COLO668 (cell line): Measurements from ENCODE around the gene GGT1.
"Not testable (repeated sequence)": the region's sequence is repeated elsewhere in the genome, so short reads cannot be mapped to it uniquely, and the experiment has no call there.

Source experiments
- DNase-seq: peaks from one replicate; lab custom pipeline; 2025; ENCODE audit not compliant: unreplicated experiment; lab: John Stamatoyannopoulos, UW

GGT1 gene

DNA sequence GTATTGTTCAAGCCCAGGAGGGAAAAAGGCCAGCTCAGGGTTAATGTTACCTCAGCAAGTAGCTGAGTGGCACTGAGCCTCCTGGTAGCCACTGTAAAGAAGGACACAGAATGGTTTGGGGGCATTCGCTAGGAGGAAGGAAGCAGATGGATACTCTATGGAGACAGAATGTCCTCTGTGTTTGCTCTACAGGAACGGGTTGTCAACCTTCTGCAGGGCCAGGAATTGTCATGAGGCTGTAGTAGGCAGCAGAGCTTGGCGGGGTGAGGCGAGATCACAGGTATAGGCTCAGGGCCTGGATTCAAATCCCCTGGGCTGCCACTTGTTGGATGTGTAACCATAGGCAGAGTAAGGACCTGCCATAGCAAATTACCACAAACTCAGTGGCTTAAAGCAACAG, 7.1 kb upstream of the GGT1 start:
- DNase-seq = no peak

DNA sequence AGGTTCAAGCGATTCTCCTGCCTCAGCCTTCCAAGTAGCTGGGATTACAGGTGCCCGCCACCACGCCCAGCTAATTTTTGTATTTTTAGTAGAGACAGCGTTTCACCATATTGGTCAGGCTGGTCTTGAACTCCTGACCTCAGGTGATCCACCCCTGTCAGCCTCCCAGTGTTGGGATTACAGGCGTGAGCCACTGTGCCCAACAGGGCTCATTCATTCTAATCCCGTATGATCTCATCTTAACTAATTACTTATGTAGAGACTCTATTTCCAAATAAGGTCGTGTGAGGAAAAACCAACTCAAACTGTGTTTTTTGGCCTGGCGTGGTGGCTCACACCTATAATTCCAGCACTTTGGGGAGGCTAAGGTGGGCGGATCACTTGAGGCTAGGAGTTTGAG, 5.9 kb upstream of the GGT1 start:
- DNase-seq = not testable (repeated sequence)

DNA sequence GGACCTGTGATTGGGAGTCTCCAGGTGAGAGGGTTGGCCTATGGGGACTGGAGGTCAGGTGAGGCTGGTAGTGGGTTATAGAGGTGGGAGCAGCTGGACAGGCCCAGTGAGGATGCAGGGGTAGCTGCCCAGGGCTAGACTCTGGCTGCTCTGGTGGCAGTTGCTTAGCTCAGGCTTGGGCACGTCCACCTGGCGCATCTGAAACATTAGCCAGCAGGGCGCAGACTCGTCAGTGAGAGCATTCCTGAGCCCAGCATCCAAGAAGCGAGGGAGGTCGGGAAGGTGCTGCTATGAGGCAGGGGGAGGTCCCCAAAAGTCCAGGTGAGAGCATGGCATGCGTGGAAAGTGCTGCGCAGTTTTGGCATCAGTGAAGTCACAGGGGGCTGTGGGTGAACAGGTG, 3.5 kb upstream of the GGT1 start:
- no peak for DNase-seq

DNA sequence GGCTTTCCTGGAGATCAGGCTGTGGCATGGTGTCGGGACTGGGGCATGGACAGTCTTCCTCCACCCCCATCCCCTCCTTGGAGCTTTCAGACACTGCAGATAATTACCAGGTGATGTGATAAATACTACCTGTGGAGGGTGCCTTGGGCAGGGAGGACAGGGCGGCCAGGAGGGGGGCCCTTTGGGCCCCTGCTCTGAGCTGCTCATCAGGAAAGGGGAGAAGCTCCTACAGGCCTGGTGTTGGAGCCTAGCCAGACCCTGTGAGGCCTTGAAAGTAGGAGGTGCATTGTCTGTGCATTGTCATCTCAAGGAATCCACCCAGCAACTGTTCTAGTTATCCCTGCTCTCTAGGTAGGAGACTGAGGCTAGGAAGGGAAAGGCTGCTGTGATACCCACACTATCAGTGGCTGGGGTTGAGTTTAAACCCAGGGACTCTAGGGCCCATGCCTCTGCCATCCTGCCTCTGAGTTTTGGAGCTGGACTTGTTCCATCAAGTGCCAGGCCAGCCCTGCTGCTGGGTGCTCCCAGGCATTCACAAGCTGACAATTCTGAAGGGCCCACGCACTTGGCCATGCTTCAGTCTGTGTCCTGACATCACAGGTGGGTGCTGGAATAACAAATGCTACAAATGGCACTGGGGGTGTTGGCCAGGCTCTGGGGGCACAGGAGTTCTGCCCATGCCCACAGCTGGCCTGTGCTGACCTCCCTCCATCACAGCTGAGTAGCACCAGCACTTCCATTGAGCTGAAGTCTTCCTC, 2.9 kb upstream of the GGT1 start:
- DNase-seq = not testable (repeated sequence)

DNA sequence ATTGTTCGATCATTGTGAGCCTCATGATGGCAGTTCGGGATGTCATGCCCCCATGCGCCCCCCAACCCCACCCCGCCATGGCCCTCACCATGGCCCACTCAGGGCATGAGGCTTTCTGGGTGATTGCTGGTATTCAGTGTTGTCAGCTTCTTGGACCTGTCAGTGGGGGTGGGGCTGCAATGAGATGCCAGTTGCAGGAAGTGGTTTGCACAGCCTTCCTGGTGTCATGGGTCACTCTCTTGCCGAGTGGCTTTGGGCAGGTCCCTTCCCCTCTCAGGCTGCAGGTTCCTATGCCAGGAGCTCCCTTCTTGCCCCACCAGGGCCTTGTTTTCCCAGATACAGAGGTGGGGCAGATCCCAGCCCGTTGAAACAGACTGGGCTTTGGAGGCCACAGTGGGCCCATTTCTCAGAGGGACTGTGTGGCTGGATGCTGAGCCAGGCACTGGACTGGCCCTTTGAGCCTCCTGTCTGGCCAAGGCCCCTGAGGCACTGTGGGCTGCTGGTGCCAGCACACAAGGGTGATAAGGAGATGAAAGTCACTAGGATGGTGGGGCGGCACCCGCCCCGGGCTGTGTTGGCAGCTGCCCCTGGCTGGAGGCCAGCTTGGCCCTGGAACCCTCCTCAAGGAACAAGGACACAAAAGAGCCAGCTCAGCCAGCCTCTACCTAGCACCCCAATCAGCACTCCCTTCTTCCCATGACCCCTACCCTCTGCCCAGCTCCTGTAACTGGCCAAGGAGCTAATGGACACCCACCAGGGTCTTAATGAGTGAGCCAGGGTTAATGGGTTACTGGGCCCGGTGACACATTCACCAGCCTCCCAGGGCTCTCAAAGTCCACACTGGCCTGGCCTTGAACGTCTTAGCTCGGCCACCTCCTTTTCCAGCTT, 1.5 kb upstream of the GGT1 start:
- DNase-seq = peak; percentile 26

DNA sequence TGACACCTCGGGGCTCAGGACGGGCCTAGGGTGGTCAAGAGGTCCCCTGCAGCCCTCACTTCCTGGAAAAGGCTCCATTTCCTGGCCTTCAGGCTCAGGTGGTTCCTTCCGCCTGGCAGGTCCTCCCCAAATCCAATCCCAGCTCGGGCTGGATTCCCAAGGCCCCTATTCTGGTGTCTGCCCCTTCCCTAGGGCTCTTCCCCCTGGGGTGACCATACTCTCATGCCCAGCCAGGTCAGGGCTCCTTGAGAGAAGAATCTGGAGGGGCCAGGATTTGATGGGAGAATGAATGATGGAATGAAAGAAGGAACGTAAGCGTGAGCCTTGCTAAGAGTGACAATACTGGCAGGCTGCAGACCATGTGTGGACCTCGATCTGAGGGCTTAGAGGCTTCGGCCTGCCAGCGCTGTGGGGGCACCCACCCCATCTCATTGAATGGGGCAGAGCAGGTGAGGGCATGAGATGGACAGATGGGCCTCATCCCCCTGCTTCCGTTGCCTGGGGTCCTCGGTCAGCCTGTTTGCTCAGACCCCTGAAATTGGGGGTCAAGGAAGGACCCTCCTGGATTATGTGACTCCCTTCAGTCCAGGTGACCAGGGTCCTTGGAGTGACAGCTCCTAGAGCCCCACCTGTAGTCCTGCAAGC, 766 bp upstream of the GGT1 start:
- not testable (repeated sequence) for DNase-seq

DNA sequence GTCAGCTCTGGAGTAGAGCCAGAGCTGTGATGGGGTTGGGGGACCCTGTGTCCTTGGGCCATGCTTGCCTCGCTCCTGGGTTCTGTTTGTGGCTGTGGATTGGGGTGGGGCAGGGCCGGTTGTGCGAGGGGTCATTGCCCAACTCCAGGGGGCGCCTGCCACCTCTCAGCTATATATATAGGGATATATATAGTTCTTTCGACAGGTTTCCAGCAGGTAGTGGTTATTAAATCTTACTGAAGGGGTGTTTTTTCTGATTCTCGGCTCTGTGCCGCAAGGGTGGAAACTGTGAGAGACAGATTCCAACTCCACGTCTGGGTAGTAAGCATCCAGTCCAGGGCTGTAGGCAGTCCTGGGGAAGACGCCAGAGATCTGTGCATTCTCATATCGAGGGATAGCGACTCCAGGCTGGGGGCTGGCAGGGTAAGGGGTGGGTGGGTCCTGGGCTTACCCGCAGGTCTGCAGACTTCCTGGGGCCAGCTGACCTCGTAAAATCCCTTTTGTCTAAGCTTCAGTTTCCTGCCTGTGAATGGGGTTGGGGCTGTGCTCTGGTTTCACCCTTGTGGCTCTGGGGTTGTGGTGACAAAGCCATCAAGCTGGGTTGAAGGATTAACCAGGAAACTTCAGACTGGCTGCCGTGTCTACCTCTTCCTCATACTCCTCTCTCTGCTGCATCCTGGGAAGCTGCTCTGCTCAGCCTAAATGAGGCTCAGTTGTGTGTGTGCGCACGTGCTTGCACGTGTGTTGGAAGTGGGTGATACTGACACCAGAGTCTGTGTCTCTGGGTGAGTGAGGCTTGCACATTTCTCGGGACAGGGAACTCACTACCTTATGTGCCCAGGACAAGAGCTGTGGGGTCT, 1.0 kb downstream of the GGT1 start:
- not testable (repeated sequence) for DNase-seq

DNA sequence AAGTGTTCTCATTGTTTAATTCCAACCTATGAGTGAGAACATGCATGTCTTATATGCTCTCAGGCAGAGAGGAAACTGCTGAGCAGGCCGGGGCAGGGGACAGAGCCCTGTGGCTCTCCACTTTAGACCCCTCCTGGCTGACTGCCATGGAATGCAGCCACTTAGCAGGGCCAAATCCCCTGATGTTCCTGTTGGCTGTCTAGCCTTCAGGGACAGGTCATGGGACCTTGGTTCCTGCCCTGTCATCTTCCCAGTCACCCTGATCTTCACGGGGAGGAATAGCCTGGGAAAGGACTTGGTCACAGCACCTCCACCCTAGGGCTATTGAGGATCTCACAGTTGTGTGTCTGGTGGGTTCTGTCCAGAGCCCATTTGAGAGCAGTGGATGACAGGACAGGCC, 3.3 kb downstream of the GGT1 start:
- DNase-seq = not testable (repeated sequence)

DNA sequence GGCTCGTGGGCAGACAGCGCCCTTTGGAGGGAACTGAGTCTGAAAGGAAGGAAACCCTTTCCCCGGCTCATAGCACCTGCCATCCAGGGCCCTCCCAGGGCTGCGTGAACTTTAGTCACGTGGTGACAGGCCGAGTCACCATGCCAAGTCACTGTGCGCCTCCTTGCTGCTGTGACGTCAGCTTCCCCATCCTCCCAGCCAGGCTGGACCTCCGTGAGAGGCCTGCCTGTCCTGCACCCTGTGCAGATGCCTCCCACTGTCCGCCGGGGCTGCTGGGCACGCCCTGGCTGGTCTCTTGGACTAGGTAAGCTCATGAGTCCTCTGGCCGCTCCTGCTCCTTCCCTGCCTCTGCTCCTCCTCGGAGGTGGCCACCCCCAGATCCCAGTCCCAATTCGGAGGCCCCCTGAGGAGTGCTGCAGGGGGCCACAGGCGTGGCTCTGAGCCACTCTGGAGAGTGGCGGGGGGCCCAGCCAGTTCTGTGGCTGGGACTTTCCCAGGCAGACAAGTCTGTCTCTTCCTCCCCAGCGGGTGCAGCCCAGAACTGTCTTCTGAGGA, 4.5 kb downstream of the GGT1 start:
- not testable (repeated sequence) for DNase-seq

DNA sequence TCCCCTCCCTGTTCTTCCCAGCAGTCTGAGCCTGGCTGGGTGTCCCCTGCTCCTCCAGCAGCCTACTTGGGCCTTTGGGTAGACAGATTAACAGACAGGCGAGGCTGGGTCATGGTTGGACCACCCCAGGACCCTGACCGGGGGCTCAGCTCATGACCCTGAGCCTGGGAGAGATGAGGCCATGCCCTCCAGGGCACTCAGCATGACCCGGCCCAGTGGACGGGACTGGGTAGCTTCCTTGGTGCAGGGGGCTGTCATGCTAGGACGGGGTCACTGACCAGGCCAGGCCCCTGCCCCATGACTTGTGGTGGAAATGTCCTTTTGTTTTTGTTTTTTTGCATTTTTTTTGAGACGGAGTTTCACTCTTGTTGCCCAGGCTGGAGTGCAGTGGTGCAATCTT, 5.3 kb downstream of the GGT1 start:
- not testable (repeated sequence) for DNase-seq

DNA sequence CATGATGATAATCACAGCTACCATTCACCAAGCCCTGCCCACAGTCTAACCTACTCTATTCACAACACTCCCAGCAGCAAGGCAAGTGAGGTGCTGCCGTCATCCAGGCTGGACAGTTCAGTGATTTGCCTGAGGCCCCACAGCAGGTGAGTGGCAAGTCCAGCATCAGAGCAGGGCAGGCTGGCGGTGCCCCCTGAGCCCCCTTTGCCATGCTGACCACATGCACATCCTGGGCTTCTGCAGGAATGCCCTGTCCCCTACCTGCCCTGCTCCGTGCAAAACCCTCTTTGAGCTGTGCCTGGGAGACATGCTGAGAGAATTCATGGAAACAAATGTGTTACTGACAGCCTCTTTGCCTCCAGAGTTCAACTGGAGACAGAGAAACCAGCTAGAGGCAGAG, 6.9 kb downstream of the GGT1 start:
- DNase-seq = not testable (repeated sequence)

DNA sequence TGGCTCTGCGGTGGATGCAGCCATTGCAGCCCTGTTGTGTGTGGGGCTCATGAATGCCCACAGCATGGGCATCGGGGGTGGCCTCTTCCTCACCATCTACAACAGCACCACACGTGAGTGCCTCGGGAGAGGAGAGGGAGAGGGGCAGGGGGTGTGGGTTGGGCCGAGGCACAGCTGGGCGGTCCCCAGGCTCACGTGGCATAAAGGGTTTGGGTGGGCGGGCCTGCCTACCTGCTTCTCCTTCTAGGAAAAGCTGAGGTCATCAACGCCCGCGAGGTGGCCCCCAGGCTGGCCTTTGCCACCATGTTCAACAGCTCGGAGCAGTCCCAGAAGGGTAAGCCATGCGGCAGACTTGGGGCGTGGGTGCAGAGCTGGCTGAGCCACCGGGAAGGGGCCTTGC, 11.8 kb downstream of the GGT1 start:
- DNase-seq = not testable (repeated sequence)

DNA sequence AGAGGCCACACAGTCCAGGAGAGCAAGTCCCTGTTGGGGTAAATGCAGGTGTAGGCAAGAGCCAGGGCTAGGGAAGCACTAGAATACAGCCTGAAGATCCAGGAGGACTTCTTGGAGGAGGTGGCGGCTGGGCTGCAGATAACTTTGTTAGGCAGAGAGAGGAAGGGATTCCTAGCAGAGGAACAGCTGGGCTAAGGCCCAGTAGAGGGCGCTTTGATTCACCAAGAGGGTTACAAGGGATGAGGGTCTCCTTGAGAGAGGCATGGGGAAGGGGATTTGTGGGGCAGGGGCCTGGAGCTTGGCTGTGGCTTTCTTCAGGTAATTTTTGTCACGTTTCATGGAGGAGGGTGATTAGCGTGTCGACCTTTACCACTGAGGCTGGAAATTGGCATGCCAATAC, 18.3 kb downstream of the GGT1 start:
- DNase-seq = not testable (repeated sequence)

DNA sequence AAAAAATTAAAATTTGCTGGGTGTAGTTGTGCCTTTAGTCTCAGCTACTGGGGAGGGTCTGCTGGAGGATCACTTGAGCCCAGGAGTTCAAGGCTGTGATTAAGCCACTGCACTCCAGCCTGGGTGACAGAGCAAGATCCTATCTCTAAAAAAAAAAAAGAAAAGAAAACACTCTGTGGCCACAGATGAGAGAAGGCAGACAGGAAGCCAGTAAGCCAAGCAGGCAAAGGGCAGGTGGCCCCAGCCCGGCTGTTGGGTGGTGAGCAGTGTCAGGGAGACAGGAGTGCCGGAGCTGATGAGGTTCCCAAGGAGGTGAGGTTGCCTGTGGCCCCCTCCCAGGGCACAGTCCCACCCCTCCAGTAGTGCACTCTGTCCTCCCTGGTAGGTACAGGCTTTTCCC, 19.6 kb downstream of the GGT1 start:
- DNase-seq = not testable (repeated sequence)

DNA sequence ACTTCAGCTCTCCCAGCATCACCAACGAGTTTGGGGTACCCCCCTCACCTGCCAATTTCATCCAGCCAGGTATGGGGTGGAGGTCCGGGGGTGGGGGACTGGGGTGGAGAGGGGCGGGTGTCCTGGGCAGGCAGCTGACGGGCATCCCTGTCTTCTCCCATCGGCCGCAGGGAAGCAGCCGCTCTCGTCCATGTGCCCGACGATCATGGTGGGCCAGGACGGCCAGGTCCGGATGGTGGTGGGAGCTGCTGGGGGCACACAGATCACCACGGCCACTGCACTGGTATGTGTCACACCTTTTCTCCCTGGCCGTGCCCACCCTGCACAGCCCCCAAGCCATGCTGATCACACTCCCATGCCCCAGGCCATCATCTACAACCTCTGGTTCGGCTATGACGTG, 24.9 kb downstream of the GGT1 start:
- DNase-seq = not testable (repeated sequence)

DNA sequence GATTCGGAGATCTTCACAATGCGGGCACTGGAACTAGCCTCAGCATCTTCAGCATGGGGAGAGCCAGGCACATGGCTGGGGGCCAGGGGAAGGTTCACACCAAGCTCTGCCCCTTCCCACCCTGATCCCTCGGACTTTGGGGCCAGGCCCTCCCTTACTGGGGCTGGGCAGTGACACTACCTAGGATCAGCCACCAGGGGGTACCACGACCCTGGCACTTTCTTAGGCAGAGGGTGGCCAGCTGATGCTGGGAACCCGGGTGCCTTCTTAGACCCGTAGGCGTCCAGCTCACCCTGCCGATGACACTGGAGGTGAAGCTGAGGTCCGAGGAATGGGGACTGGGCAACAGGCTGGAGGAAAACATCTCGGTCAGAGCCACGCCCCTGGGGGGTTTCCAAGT, 26.1 kb downstream of the GGT1 start:
- peak; percentile 24 for DNase-seq

DNA sequence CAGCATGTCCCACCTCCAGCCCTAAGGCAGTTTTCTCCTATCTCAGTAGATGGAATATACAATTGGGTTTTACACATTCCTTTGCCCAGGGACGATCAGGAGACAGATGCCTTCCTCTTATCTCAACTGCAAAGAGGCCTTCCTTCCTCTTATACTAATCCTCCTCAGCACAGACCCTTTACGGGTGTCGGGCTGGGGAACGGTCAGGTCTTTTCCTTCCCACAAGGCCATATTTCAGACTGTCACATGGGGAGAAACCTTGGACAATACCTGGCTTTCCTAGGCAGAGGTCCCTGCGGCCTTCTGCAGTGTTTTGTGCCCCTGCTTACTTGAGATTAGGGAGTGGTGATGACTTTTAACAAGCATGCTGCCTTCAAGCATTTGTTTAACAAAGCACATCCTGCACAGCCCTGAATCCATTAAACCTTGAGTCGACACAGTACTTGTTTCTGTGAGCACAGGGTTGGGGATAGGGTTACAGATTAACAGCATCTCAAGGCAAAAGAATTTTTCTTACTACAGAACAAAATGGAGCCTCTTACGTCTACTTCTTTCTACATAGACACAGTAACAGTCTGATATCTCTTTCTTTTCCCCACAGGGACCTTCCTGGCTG, 27.9 kb downstream of the GGT1 start:
- DNase-seq = not testable (repeated sequence)

DNA sequence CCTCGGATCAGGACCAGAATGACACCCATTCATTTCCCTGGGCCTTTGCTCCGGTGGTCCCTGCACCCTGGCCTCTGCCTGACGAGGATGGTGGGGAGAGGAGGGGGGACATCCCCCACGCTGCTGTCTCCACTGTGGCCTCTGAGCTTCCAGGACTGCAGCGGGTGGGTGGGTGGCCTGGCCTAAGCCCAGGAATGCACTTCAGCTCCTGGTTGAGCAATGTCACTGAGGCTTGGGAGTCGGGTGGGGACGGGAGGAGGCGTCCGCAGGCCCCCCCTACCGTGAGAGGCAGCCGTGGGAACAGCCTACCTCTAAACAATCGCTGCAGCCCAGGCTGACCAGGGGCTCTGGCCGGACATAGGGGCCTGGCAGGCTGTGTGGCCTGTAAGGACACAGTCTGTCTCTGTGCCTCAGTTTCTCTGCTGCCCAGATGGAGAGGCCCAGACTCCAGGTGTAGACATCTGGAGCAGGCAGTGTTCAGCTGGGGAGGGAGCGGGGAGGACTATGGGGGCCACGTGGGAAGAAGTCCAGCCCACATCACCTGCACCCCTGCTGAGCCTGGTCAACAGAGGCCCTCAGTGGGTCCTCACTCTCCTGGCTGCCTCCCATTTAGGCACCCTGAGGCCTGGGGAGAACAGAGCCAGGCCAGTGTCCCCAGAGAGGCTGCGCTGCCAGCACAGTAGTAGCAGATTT, 28.6 kb downstream of the GGT1 start:
- not testable (repeated sequence) for DNase-seq

DNA sequence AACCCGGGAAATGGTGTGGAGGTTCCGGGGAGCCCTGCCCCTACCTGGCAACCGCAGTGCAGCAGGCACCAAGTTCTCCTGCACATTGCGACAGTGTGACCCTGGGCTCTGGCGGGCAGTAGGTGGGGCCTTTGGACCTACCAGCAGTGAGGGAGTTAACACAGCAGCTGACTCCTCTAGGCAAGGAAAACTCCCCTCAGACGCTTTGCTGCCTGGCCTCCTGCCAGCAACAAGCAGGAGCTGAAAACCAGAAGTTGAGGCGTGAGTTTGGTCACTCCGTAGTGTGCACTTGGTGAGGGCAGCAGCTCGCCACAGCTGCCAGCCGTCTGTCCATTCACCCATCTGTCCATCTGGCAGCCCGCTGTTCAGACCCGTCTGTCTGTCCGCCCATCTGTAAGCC, 29.6 kb downstream of the GGT1 start:
- not testable (repeated sequence) for DNase-seq
